Duodenal mucosa (tissue), 2 donors: Measurements from ENCODE around the gene MTR.

Experiments
- H3K27ac ChIP-seq: one replicate; pipeline ENCODE4 v1.7.0; 2013; ENCODE audit warnings: low read depth, low read length
- H3K27me3 ChIP-seq, 2 donors: one replicate each; pipeline ENCODE4 v1.7.0; 2013; ENCODE audit warnings: low read length in 2 of 2, control low read depth in 1 of 2; ENCODE audit not compliant: insufficient read depth in 2 of 2, control insufficient read depth in 1 of 2
- H3K36me3 ChIP-seq, 2 donors: one replicate each; pipeline ENCODE4 v1.7.0; 2013; ENCODE audit warnings: low read length in 2 of 2, control low read depth in 1 of 2; ENCODE audit not compliant: insufficient read depth in 2 of 2, control insufficient read depth in 1 of 2
- H3K4me1 ChIP-seq, 2 donors: one replicate each; pipeline ENCODE4 v1.7.0; 2013; ENCODE audit warnings: low read length in 2 of 2, control low read depth in 1 of 2; ENCODE audit not compliant: insufficient read depth in 2 of 2, control insufficient read depth in 1 of 2
- H3K4me3 ChIP-seq, 2 donors: one replicate each; pipeline ENCODE4 v1.7.0; 2013; ENCODE audit warnings: low read length in 2 of 2, low read depth in 1 of 2
- H3K9ac ChIP-seq, 2 donors: one replicate each; pipeline ENCODE4 v1.7.0; 2013; ENCODE audit warnings: low read length in 2 of 2, low read depth in 1 of 2
- H3K9me3 ChIP-seq, 2 donors: one replicate each; pipeline ENCODE4 v1.7.0; 2013; ENCODE audit warnings: low read length in 2 of 2, control low read depth in 1 of 2; ENCODE audit not compliant: control insufficient read depth in 1 of 2

MTR gene

DNA sequence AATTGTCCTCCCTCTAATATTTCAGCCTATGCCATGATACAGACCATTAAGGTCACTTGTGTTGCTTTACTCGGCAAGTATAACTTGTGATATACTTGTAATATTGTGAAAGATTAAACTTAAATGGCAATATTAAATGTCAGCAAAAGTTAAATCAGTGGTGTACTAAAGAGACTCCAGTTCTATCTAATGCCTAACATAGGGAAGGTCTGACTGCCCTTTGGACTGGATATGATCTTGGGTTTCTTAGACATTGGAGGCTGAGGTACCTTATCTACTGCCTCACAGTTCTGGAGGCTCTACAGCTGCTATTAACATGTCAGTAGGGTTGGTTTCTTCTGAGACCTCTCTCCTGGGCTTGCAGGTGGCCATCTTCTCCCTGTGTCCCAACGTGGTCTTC lies 119.3 kb downstream of the MTR start:
- Histone ChIP-seq H3K9ac (no peak overlapping the region), H3K27ac (no peak overlapping the region), H3K9me3 (peaks cover 0 to 5% of the 10 kb centered on the region in 2 donors), H3K4me3 (no peak overlapping the region), H3K36me3 (no peaks in the 10 kb centered on the region), H3K4me1 (no peaks in the 10 kb centered on the region), H3K27me3 (no peaks in the 10 kb centered on the region)

GRCh38 chr1:236916131-236916800 lies 121.2 kb downstream of the MTR start:
- Histone ChIP-seq H3K4me3 (no peak overlapping the region), H3K9me3 (peaks cover 0 to 5% of the 10 kb centered on the region in 2 donors), H3K9ac (no peak overlapping the region), H3K36me3 (no peaks in the 10 kb centered on the region), H3K4me1 (no peaks in the 10 kb centered on the region), H3K27me3 (no peaks in the 10 kb centered on the region), H3K27ac (no peak overlapping the region)

- Histone ChIP-seq H3K27me3 (no peaks in the 10 kb centered on the region), H3K4me1 (no peaks in the 10 kb centered on the region), H3K27ac (no peak overlapping the region), H3K9me3 (peaks cover 0 to 5% of the 10 kb centered on the region in 2 donors), H3K4me3 (no peak overlapping the region), H3K36me3 (no peaks in the 10 kb centered on the region), H3K9ac (no peak overlapping the region)
Measured at GRCh38 chr1:236917448-236917847, 122.4 kb downstream of the MTR start.

DNA sequence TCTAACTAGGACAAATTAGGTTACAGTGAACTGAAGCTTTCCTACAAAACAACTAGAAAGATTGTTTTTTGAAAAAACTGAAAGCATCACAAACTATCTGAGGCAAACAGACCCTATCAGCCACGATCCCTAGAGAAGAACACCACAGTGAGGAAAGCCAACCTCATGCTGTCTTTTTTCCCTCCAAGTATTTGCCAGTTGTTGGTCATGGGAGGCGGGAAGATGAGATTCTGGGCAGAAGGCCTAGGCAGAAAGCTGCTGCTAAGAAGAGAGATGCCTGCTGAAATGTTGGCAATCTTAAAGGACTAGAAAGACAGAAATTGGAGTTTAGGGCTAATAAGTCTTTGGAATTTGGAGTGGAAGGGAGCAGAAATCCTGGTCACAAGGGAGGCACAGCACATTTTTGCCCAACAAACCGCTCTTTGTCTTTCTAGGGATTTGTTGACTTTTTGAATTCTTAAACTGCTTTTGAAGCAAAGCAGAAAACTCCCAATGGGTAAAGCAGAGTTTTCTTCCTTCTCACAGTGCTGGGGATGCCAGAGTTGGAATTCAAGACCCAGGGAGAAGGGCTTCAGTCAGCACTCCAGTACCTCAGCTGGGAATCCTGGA lies 125.3 kb downstream of the MTR start:
- no peak overlapping the region for H3K4me3 ChIP-seq
- no peak overlapping the region for H3K9ac ChIP-seq
- H3K4me1 ChIP-seq, result no peaks in the 10 kb centered on the region
- no peak overlapping the region for H3K27ac ChIP-seq
- H3K9me3 ChIP-seq, result peaks cover 0 to 5% of the 10 kb centered on the region in 2 donors
- no peaks in the 10 kb centered on the region for H3K36me3 ChIP-seq
- no peaks in the 10 kb centered on the region for H3K27me3 ChIP-seq

DNA sequence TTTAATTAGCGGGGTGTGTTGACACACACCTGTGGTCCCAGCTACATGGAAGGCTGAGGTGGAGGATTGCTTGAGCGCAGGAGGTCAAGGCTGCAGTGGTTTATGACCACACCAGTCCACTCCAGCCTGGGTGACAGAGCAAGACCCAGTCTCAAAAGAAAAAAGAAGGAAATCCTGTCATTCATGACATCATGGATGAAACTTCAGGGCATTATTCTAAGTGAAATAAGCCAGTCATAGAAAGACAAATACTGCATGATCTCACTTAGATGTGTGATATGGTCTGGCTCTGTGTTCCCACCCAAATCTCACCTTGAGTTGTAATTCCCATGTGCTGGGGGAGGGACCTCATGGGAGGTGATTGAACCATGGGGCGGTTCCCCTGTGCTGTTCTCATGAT lies 126.5 kb downstream of the MTR start:
- H3K9me3 ChIP-seq, result peaks cover 0 to 5% of the 10 kb centered on the region in 2 donors
- no peak overlapping the region for H3K9ac ChIP-seq
- H3K27me3 ChIP-seq, result no peaks in the 10 kb centered on the region
- H3K36me3 ChIP-seq, result no peaks in the 10 kb centered on the region
- H3K4me3 ChIP-seq, result no peak overlapping the region
- no peak overlapping the region for H3K27ac ChIP-seq
- no peaks in the 10 kb centered on the region for H3K4me1 ChIP-seq

DNA sequence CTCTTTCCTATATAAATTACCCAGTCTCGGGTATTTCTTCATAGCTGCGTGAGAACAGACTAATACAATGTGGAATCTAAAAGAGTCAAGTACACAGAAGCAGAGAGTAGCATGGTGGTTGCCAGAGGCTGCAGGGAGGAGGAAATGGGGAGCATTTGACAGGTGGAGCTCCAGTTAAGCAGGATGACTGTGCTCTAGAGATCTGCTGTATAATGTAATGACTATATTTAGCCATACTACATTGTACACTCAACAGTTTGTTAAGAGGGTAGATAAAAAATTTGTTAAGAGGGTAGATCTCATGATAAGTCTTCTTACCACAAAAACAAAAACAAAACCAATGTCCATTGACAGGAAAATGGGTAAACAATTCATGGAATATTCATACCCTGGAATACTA lies 127.1 kb downstream of the MTR start:
- Histone ChIP-seq H3K36me3 (no peaks in the 10 kb centered on the region), H3K9me3 (peaks cover 0 to 3% of the 10 kb centered on the region in 2 donors), H3K27me3 (no peaks in the 10 kb centered on the region), H3K4me1 (no peaks in the 10 kb centered on the region), H3K27ac (no peak overlapping the region), H3K9ac (no peak overlapping the region), H3K4me3 (no peak overlapping the region)

- Histone ChIP-seq H3K27ac (no peak overlapping the region), H3K27me3 (no peaks in the 10 kb centered on the region), H3K9me3 (no peaks in the 10 kb centered on the region), H3K36me3 (no peaks in the 10 kb centered on the region), H3K4me3 (no peak overlapping the region), H3K9ac (no peak overlapping the region), H3K4me1 (no peaks in the 10 kb centered on the region)
Measured at GRCh38 chr1:236925386-236925785, 130.3 kb downstream of the MTR start.

DNA sequence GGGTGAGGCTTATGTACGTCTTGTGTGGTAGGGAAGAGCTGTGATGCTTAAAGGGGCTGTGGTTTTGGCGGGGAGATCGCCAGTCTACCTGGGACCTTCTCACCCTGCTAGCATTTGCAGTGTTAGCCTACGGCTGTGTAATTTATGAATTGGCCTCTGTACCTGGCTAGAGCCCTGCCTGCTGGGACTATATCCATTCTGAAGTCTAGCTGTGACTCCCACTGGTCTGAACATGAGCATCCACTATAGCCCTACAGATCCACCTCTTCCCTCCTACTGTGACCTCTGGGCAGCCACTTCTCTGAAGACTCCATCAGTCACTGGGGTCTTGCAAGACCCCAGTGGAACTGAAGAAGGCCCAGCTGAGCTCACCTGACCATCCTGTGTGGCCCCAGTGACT lies 135.4 kb downstream of the MTR start:
- no peaks in the 10 kb centered on the region for H3K4me1 ChIP-seq
- no peak overlapping the region for H3K9ac ChIP-seq
- no peaks in the 10 kb centered on the region for H3K36me3 ChIP-seq
- no peak overlapping the region for H3K4me3 ChIP-seq
- H3K27ac ChIP-seq, result no peak overlapping the region
- no peaks in the 10 kb centered on the region for H3K9me3 ChIP-seq
- H3K27me3 ChIP-seq, result no peaks in the 10 kb centered on the region

GRCh38 chr1:236938760-236939159 lies 143.7 kb downstream of the MTR start:
- Histone ChIP-seq H3K36me3 (no peaks in the 10 kb centered on the region), H3K4me3 (no peak overlapping the region), H3K27ac (no peak overlapping the region), H3K9me3 (no peaks in the 10 kb centered on the region), H3K27me3 (no peaks in the 10 kb centered on the region), H3K9ac (no peak overlapping the region), H3K4me1 (no peaks in the 10 kb centered on the region)

- Histone ChIP-seq H3K9me3 (no peaks in the 10 kb centered on the region), H3K4me1 (no peaks in the 10 kb centered on the region), H3K4me3 (no peak overlapping the region), H3K27me3 (no peaks in the 10 kb centered on the region), H3K9ac (no peak overlapping the region), H3K36me3 (no peaks in the 10 kb centered on the region), H3K27ac (no peak overlapping the region)
Measured at GRCh38 chr1:236942431-236942830, 147.3 kb downstream of the MTR start.
